WTC11 (cell line): Measurements from ENCODE around the gene ERC2.

Source experiments
- KAT7 ChIP-seq: sonication (generic); formaldehyde crosslinking; IDR thresholded peaks from 2 replicates; pipeline ENCODE4 v1.8.1; 2023; ENCODE audit warnings: missing genetic modification reagents, mild to moderate bottlenecking, borderline replicate concordance
- SMAD4 ChIP-seq: sonication (generic); formaldehyde crosslinking; IDR thresholded peaks from 2 replicates; pipeline ENCODE4 v1.8.0; 2022; ENCODE audit warnings: mild to moderate bottlenecking, missing genetic modification reagents
- ZNF416 ChIP-seq: fragments of 250-450 bp; sonication (Bioruptor Pico); IDR thresholded peaks from 2 replicates; pipeline ENCODE4 v1.9.0; 2021; ENCODE audit warnings: mild to moderate bottlenecking, inconsistent platforms
- TF ChIP-seq, protein P1 (sequence below): fragments of 200-600 bp; IDR thresholded peaks from 2 replicates; pipeline ENCODE4 v1.8.0; 2022; ENCODE audit warnings: antibody characterized with exemption
- TF ChIP-seq, protein P2 (sequence below): sonication (generic); formaldehyde crosslinking; IDR thresholded peaks from 2 replicates; pipeline ENCODE4 v1.8.1; 2023; ENCODE audit warnings: mild to moderate bottlenecking, missing genetic modification reagents
- TF ChIP-seq, protein P3 (sequence below): sonication (generic); formaldehyde crosslinking; conservative IDR thresholded peaks from 2 replicates; pipeline ENCODE4 v1.8.1; 2023; ENCODE audit warnings: mild to moderate bottlenecking, low read depth, missing genetic modification reagents, moderate library complexity

DNA sequence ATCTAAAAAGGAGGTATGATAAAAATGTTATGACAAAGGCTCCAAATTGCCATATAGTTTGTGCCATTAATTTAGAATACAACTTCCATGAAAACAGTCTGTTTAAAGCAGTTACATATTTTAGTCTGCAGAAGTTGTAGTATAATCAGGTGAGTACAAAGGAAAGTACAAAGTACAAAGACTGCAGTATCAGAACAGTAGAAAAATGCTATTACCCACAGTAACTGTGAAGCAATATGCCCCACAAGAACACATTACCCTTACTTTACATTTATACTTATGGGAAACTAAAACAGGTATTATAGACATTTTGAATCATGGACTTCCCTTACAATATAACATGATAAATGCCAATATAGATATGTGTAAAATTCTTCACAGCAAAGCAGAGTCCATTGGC is 398.5 kb downstream of the ERC2 start:
- TF ChIP-seq, protein P1, sequence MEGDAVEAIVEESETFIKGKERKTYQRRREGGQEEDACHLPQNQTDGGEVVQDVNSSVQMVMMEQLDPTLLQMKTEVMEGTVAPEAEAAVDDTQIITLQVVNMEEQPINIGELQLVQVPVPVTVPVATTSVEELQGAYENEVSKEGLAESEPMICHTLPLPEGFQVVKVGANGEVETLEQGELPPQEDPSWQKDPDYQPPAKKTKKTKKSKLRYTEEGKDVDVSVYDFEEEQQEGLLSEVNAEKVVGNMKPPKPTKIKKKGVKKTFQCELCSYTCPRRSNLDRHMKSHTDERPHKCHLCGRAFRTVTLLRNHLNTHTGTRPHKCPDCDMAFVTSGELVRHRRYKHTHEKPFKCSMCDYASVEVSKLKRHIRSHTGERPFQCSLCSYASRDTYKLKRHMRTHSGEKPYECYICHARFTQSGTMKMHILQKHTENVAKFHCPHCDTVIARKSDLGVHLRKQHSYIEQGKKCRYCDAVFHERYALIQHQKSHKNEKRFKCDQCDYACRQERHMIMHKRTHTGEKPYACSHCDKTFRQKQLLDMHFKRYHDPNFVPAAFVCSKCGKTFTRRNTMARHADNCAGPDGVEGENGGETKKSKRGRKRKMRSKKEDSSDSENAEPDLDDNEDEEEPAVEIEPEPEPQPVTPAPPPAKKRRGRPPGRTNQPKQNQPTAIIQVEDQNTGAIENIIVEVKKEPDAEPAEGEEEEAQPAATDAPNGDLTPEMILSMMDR = no peak
- TF ChIP-seq, protein P2, sequence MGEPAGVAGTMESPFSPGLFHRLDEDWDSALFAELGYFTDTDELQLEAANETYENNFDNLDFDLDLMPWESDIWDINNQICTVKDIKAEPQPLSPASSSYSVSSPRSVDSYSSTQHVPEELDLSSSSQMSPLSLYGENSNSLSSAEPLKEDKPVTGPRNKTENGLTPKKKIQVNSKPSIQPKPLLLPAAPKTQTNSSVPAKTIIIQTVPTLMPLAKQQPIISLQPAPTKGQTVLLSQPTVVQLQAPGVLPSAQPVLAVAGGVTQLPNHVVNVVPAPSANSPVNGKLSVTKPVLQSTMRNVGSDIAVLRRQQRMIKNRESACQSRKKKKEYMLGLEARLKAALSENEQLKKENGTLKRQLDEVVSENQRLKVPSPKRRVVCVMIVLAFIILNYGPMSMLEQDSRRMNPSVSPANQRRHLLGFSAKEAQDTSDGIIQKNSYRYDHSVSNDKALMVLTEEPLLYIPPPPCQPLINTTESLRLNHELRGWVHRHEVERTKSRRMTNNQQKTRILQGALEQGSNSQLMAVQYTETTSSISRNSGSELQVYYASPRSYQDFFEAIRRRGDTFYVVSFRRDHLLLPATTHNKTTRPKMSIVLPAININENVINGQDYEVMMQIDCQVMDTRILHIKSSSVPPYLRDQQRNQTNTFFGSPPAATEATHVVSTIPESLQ (CRISPR knock-in tag) = no peak
- TF ChIP-seq SMAD4 (CRISPR knock-in tag) (no peak), KAT7 (CRISPR knock-in tag) (no peak), ZNF416 (CRISPR knock-in tag) (no peak)
- TF ChIP-seq, protein P3, sequence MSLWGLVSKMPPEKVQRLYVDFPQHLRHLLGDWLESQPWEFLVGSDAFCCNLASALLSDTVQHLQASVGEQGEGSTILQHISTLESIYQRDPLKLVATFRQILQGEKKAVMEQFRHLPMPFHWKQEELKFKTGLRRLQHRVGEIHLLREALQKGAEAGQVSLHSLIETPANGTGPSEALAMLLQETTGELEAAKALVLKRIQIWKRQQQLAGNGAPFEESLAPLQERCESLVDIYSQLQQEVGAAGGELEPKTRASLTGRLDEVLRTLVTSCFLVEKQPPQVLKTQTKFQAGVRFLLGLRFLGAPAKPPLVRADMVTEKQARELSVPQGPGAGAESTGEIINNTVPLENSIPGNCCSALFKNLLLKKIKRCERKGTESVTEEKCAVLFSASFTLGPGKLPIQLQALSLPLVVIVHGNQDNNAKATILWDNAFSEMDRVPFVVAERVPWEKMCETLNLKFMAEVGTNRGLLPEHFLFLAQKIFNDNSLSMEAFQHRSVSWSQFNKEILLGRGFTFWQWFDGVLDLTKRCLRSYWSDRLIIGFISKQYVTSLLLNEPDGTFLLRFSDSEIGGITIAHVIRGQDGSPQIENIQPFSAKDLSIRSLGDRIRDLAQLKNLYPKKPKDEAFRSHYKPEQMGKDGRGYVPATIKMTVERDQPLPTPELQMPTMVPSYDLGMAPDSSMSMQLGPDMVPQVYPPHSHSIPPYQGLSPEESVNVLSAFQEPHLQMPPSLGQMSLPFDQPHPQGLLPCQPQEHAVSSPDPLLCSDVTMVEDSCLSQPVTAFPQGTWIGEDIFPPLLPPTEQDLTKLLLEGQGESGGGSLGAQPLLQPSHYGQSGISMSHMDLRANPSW = no peak
